Amygdala (tissue), 56 donors: ENCODE data around the gene MAB21L2.

Source experiments
- DNase-seq, 56 donors: peaks; one replicate each; lab custom pipeline; 2025; lab: John Stamatoyannopoulos, UW

Gene MAB21L2

GRCh38 chr4:150599547-150599946, 17.6 kb downstream of the MAB21L2 start:
- no peak for DNase-seq

DNA sequence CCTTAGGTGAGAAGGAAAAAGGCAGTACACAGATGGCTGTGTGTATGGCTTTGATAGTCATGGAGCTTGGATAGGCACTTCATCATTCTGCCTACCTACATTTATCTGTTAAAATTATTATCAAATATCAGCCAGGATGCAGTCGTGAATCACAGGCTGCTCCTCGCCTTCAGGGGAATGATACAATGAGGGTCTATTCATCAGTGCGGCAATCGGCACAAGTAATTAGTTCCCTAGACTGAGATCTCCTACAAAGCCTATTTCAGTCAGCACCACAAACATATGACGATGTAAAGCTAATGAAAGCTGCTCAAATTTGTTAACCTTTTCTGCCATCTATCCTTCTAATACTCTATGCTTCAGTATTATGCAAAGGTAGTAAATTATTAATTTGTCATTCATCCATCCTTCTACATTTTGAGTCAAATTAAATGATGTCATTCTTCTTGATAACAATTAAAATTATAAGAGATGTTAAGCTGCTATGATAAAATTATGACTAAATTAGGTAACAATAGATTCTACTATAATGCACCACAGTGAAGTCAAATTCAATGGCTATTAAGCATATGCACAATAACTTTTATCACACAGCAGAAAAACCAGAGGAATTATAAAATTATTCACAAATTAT, 19.0 kb downstream of the MAB21L2 start:
- no peak for DNase-seq

DNA sequence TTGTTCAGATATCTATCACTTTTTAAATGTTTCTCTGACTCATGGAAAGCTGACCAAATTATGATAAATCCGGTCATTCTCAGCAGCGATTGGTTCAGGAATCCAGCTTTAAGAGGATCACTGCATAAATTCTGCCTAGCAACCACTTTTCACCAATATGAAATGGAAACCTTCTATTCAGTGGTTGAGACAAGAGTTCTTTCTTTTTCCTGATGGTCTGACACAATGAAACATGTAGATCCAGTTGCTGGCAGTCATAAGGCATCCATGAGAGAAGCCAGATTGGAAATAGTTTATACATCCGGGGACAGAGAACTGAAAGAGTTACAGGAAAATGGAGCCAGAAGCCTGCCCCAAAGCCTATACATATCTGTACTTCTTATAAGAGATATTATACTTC, 27.2 kb downstream of the MAB21L2 start:
- no peak for DNase-seq

DNA sequence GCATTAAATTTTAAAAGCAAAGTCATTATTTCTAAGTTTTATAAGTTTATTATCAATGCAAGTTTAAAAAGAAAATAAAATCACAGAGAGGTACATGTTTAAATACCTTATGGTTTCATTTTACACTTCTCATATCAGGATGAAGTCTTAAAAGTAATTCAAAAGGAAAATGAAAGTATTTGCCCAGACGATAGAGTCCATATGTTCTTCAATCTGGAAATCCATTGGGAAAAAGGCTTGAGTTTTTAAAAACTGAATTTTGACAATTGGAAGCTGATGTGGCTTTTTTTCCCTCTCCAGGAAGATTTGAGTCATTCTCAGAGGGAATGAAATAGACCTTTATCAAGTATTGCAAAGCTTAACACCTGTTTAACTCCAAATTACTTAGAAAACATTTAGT, 37.1 kb downstream of the MAB21L2 start:
- no peak for DNase-seq

- no peak for DNase-seq
Measured at GRCh38 chr4:150624055-150624454, 42.1 kb downstream of the MAB21L2 start.

DNA sequence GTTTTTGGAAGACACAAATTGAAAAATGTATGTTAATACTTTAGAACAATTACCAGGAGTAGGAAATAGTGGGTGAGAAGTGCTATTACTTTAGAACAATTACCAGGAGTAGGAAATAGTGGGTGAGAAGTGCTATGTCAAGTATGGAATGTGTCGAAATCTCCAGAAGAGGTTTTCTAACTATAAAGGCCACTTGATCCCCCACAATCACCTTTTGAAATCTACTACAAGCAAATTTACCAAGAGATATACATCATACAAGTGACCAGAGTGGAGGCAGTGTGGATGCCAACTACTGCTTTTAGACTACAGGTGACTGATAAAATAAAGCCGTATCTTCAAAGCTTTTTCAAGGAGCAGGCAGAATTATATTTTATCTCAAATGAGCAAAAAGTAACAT, 43.1 kb downstream of the MAB21L2 start:
- no peak for DNase-seq

- DNase-seq, result no peak
Measured at GRCh38 chr4:150628073-150628472, 46.1 kb downstream of the MAB21L2 start.

DNA sequence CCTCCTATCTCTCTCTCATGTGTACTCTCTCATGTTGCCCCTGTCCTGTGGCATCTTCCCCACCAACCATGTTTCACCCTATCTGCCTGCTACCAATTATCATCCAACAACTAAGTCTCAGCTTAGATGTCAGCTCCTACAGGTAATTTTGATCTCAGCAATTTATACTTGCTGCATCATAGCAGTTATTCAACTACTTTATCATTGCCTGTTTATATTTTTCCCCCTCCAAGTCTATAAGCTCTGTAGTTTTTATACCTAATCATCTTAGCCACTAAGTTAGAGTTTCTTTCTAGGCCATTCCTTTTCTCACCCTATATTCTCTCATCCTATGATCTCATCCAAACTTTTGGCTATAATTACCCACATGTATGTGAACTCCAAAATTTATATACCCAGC, 50.7 kb downstream of the MAB21L2 start:
- no peak for DNase-seq
